Activated T-helper 1 cell treated with anti-CD3 and anti-CD28 coated beads, Interleukin-12 subunit alpha, Interleukin-12 subunit beta, Interleukin-2, Interleukin-4 antibody, amounts not matched to agents 30 ng/mL and 10 ng/mL and 1 ng/mL, durations not matched to agents 14 hours and 24 hours and 36 hours (primary cell): ENCODE results near the gene NLRX1. TPM values are rescaled to one million over a fixed set of nuclear protein-coding genes. Genes with fewer than 3 reads are reported as not detected.
"Not testable (repeated sequence)": the region's sequence is repeated elsewhere in the genome, so short reads cannot be mapped to it uniquely, and the experiment has no call there.

ENCODE experiments used
- DNase-seq: peaks from one replicate; pipeline ENCODE4 v3.0.0; 2021; ENCODE audit warnings: low spot score
- H3K27ac Mint-ChIP-seq: one replicate; pipeline ENCODE4 v1.8.0; 2021; ENCODE audit warnings: mild to moderate bottlenecking, mixed read lengths
- H3K27me3 Mint-ChIP-seq: one replicate; pipeline ENCODE4 v1.8.0; 2022; ENCODE audit warnings: mild to moderate bottlenecking, moderate library complexity, mixed read lengths; ENCODE audit not compliant: insufficient read depth
- H3K36me3 Mint-ChIP-seq: one replicate; pipeline ENCODE4 v1.8.0; 2021; ENCODE audit warnings: low read depth, mixed read lengths
- H3K4me1 Mint-ChIP-seq: one replicate; pipeline ENCODE4 v1.8.0; 2021; ENCODE audit warnings: low read depth, mixed read lengths
- H3K4me3 Mint-ChIP-seq: one replicate; pipeline ENCODE4 v1.8.0; 2021; ENCODE audit warnings: mild to moderate bottlenecking, moderate library complexity, mixed read lengths
- H3K9me3 Mint-ChIP-seq: one replicate; pipeline ENCODE4 v1.8.0; 2021; ENCODE audit warnings: mixed read lengths
- intact Hi-C: fragments of 100-400 bp; cut with micrococcal nuclease; formaldehyde crosslinking; loops from one replicate; pipeline ENCODE4 v1.15.1; 2024
- total RNA-seq: library from RNA; stranded (reverse); gene quantifications from 2 replicates; pipeline ENCODE4 v1.2.3, GENCODE V29; 2022

The NLRX1 gene
- total RNA-seq, 1 donor from 2014 or later = 24.1 TPM

DNA sequence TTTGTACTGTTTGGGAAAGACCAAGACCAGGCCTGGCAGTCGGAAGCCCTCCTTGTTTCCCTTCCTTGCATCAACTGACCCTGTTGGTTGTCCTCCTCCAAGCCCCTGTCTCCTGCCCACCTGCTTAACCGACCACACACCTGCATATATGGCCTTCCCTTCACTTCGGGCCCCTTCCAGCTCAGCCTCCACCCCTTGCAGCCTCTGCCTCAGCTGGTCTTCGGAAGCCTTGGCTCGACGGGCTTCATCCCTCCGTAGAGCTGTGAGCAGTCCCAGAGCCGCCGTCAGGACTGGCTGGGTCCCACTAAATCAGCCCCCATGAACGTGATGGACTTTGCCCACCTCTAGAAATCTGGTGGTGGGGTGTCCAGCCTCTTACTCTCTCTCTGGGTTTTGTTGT is 25.1 kb downstream of the NLRX1 start:
- DNase-seq = no peak
- Mint-ChIP-seq H3K4me1 (peaks cover 9% of the 10 kb centered on the region), H3K27ac (no peak overlapping the region), H3K4me3 (no peak overlapping the region), H3K27me3 (peaks cover 8% of the 10 kb centered on the region), H3K36me3 (no peaks in the 10 kb centered on the region), H3K9me3 (no peaks in the 10 kb centered on the region)
- intact Hi-C loops = no loop called here

DNA sequence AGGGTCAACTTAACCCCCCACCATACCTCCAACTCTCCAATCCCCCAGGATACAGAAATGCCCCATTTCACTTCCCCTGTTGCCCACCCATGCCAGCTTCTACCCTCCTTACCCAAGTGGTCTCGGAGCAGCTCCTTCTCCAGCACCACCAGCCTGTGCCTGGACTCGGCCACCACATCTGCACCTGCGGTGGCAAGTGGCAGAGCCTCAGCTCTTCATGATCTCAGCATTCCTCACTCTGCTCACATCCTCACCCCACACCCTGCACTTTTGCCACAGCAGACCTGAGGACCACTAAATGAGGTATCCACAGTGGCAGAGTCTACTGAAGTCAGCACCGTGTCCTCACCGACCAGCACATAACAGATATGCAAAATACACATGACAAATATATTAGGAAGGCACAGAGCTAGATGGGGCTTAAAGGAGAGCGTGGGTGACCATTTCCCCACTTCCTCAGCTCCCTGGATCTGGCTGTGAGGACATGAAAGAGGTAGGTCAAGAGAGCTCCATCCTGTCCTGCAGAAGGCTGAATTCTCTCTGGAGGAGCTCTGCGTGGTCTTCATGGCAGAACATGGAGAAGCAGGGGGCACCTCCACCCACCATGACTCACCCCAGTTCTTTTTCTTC is 26.4 kb downstream of the NLRX1 start:
- H3K27ac Mint-ChIP-seq = no peak overlapping the region
- peaks cover 6% of the 10 kb centered on the region for H3K27me3 Mint-ChIP-seq
- intact Hi-C loops = loop anchor here (5.0 kb wide), 1 partner anchor 288 kb away; no protein-coding TSS in a partner anchor
- H3K4me1 Mint-ChIP-seq = peaks cover 9% of the 10 kb centered on the region
- no peaks in the 10 kb centered on the region for H3K36me3 Mint-ChIP-seq
- H3K4me3 Mint-ChIP-seq = no peak overlapping the region
- no peaks in the 10 kb centered on the region for H3K9me3 Mint-ChIP-seq
- no peak for DNase-seq

DNA sequence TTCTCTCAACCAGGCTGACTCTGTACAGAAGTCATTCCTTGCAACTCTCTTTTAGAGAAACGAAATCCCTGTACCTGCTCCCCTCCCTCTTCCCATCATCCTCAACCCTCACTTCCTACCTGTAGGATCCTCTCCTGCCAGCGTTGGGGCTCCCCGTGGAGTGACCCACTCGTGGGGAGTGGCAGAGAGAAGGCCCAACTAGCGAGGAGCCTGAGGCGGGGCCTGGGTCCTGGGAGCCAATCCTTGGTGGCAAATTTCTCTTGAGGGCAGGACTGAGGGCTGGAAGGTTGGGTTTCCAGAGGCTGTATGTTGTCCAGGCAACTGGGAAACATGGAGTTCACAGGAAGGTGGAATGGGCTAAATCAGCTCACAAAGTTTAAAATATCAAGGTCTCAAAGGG is 27.2 kb downstream of the NLRX1 start:
- Mint-ChIP-seq H3K27ac (no peak overlapping the region), H3K9me3 (no peaks in the 10 kb centered on the region), H3K4me3 (no peak overlapping the region), H3K27me3 (peaks cover 3% of the 10 kb centered on the region), H3K36me3 (no peaks in the 10 kb centered on the region), H3K4me1 (peaks cover 9% of the 10 kb centered on the region)
- intact Hi-C loops = loop anchor here (2.0 to 5.0 kb wide), 4 partner anchors 89 to 288 kb away; partner anchors contain the start of gene HYOU1
- no peak for DNase-seq

DNA sequence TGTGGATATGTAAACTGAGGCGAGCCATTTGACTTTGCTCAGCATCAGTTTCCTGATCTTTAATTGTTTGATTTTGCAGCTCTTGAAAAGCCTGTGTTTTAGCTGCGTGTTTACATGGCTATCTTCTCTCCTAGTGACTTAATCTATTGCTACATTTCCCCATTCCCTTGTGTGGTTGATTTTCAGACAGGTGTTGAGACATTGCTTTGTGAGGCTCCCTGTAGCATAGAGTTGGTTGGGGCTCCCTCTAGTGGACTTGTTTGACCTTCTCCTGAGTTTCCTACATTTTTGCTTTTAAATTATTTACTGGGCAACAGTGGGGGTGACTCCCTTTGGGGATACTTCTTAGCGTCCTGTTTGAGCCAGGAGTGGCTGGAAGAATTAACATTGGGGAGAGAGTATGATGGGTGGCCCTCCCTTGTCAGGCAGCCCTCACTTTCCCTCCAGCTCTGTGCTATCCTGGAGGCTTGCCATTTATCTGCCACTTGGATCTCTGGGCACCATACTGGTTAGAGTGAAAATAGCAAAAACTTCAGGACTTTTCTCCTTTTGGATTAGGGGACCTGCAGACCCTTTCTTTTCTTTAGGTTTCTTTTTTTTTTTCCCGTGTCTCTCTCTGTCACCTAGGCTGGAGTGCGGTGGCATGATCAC is 28.4 kb downstream of the NLRX1 start:
- Mint-ChIP-seq H3K27me3 (peaks cover 3% of the 10 kb centered on the region), H3K4me1 (peaks cover 9% of the 10 kb centered on the region), H3K36me3 (no peaks in the 10 kb centered on the region), H3K27ac (no peak overlapping the region), H3K9me3 (no peaks in the 10 kb centered on the region), H3K4me3 (no peak overlapping the region)
- intact Hi-C loops = loop anchor here (1.0 to 5.0 kb wide), 10 partner anchors 29 to 290 kb away; partner anchors contain the start of genes HINFP, HYOU1, NLRX1 and VPS11
- DNase-seq = peak; percentile 60

DNA sequence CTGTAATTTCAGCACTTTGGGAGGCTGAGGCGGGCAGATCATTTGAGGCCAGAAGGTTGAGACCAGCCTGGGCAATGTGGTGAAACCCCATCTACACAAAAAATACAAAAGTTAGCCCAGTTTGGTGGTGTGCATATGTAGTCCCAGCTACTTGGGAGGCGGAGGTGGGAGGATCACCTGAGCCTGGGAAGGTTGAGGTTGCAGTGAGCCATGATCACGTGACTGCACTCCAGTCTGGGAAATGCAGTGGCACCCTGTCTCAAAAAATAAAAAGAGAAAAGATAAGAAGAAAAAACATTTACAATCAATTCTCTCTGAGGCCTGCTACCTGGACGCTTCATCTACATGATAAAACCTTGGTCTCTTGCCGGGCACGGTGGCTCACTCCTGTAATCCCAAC is 30.4 kb downstream of the NLRX1 start:
- H3K27ac Mint-ChIP-seq = no peak overlapping the region
- H3K9me3 Mint-ChIP-seq = no peaks in the 10 kb centered on the region
- H3K4me3 Mint-ChIP-seq = no peak overlapping the region
- H3K27me3 Mint-ChIP-seq = peaks cover under 1% of the 10 kb centered on the region
- no peak for DNase-seq
- intact Hi-C loops = loop anchor here (5.0 kb wide), 1 partner anchor 292 kb away; no protein-coding TSS in a partner anchor
- H3K36me3 Mint-ChIP-seq = no peaks in the 10 kb centered on the region
- H3K4me1 Mint-ChIP-seq = peaks cover 9% of the 10 kb centered on the region

DNA sequence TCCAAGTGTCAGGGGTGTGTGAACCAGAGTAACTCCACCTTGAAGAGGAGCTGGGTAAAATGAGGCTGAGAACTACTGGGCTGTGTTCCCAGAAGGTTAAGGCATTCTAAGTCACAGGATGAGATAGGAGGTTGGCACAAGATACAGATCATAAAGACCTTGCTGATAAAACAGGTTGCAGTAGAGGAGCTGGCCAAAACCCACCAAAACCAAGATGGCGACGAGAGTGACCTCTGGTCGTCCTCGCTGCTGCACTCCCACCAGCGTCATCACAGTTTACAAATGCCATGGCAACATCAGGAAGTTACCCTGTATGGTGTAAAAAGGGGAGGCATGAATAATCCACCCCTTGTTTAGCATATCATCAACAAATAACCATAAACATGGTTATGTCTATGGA is 32.7 kb downstream of the NLRX1 start:
- H3K4me3 Mint-ChIP-seq, H3K9me3 Mint-ChIP-seq, H3K27me3 Mint-ChIP-seq, DNase-seq, intact Hi-C loops, H3K27ac Mint-ChIP-seq, H3K36me3 Mint-ChIP-seq: not testable (repeated sequence)
- peaks cover 20% of the 10 kb centered on the region for H3K4me1 Mint-ChIP-seq

DNA sequence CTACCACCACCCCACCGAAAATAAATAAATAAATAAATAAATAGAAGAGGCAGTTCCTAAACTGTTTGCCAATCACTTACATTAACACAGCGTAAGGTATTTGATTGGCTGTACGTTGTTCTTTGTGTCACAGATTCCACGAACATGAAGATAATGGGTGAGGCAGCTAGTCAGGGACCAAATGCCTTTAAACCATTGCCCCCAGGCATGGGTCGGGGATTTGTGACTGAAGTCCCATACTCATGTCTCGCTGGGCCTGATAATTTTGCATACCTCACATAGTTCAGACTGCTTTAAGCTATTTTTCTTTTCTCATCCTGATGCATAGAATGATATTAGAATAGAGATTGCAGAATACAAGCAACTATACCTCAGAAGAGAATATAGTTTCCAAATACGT is 34.0 kb downstream of the NLRX1 start:
- H3K27ac Mint-ChIP-seq = no peak overlapping the region
- no peaks in the 10 kb centered on the region for H3K36me3 Mint-ChIP-seq
- peaks cover 13% of the 10 kb centered on the region for H3K4me1 Mint-ChIP-seq
- no peaks in the 10 kb centered on the region for H3K9me3 Mint-ChIP-seq
- no peak for DNase-seq
- H3K27me3 Mint-ChIP-seq = no peaks in the 10 kb centered on the region
- H3K4me3 Mint-ChIP-seq = no peak overlapping the region
- intact Hi-C loops = no loop called here

DNA sequence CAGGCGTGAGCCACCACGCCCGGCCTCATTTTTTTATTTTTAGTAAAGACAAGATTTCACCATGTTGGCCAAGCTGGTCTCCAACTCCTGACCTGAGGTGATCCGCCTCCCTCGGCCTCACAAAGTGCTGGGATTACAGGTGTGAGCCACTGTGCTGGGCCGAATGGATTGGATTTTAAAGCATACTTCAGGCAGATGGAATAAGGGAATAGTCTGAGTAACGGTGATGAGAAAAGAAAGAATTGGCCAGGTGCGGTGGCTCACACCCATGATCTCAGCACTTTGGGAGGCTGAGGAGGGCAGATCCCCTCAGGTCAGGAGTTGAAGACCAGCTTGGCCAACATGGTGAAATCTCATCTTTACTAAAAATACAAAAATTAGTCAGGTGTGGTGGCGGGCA is 35.5 kb downstream of the NLRX1 start:
- H3K27ac Mint-ChIP-seq = peak overlapping the region; percentile 52
- intact Hi-C loops = loop anchor here (2.0 kb wide), 1 partner anchor 137 kb away; the partner anchor contains the start of gene VPS11
- H3K4me1 Mint-ChIP-seq = peaks cover 21% of the 10 kb centered on the region
- no peak for DNase-seq
- no peaks in the 10 kb centered on the region for H3K9me3 Mint-ChIP-seq
- H3K27me3 Mint-ChIP-seq = no peaks in the 10 kb centered on the region
- peak overlapping the region; percentile 37 for H3K4me3 Mint-ChIP-seq
- no peaks in the 10 kb centered on the region for H3K36me3 Mint-ChIP-seq

DNA sequence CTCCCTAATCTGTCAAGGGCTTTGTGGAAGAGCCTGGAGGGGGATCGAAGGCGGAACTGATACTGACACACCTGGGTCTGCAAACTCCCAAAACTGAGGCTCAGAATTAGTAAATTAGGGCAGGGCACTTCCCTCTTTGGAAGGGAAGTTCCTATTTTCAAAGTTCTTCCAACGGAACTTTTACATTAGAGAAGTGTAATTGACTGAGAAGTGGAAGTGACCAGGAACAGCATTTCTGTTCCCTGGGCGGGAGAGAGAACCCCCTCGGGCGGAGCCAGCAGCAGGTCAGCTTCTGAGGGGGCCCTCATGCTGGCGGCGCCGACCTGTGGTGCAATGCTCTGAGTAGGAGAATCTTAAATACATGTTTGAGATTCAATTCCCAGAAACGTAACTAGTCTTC is 36.6 kb downstream of the NLRX1 start:
- Mint-ChIP-seq H3K27ac (peak overlapping the region; percentile 34), H3K4me1 (peaks cover 28% of the 10 kb centered on the region), H3K27me3 (no peaks in the 10 kb centered on the region), H3K9me3 (no peaks in the 10 kb centered on the region), H3K36me3 (no peaks in the 10 kb centered on the region), H3K4me3 (peak overlapping the region; percentile 73)
- intact Hi-C loops = loop anchor here (1.0 to 5.0 kb wide), 4 partner anchors 79 to 208 kb away; partner anchors contain the start of genes CENATAC, RPS25, TRAPPC4 and VPS11
- DNase-seq = no peak

DNA sequence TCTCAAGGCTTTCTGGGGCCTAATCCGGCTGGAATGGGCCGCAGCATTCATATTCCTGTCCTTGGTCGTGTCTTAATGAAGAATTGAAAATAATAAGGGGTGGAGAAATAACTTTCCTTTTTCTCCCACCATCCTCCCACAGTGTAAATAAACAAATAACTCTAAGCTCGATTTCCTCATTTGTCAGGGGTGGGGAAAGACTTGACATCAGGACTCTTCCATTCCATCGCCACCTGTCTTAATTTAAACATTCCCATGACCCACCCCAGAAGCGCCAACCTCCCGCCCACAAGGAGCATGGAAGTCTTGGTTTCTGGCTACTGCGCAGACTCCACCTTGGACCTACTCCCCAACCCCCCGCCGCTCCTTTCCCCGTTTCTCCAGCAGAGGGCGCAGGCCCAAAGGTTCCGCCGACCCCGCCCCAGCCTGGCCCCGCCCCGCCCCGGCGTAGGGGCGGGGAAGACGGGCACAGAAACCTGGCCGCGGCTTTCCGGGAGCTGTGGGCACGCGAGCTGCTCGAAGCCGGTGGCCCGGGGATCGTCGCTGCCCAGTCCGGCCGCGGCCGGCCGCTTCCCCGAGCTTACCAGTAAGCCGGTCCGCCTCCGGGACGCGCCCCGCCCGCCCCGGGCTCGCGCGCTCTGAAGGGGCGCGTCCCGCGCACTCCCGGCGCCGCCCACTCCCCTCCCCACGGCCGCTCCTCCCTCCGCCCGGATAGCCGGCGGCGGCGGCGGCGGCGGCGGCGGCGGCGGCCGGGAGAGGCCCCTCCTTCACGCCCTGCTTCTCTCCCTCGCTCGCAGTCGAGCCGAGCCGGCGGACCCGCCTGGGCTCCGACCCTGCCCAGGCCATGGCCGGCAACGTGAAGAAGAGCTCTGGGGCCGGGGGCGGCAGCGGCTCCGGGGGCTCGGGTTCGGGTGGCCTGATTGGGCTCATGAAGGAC is 37.3 kb downstream of the NLRX1 start, which contains the start of gene CBL:
Gene CBL, plus strand, starts transcription at position 766 of the 937 bp plus-strand sequence. Its CDS starts 79 bp downstream, at position 845.
- H3K27ac Mint-ChIP-seq = peak within 1 kb of the TSS; percentile 97
- no peaks in the 10 kb centered on the region for H3K36me3 Mint-ChIP-seq

DNA sequence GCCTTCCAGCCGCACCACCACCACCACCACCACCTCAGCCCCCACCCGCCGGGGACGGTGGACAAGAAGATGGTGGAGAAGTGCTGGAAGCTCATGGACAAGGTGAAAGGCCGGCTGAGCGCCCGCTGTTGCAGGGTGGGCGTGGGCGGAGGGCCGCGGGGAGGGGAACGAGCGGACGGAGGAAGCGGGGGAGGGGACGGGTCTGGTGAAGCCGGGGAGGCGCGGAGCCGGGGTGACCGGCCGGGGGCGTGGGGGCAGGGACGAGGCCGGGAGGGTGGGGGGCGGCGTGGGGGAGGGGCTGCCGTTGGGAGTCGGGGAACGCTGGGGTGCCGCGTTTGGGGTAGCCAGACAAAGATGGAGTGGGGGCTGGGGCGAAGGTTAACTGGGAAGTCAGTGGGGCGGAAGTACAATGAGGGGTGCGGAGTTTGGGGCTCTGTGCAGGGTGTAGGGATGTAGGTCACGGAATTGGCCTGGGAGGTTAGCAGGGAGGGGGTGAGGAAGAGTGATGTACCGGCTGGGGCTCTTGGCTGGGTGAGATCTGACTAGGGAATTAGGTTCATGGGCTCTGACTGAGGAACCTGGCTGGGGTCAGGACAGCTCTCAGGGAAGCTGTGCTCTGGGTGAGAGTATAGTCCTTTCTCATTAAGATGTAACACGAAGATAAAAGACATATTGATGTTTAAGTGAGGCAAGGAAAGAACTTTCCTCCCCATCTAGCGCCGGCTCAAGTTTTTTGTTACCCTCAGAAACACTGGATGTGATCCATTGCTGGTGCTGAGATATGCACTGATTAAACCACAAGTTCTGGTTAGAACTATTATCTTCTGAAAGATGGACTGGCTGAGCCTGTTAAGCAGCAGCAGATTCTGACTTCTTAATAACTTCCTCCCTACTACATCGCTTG is 38.2 kb downstream of the NLRX1 start:
- intact Hi-C loops = loop anchor here (1.0 to 5.0 kb wide), 8 partner anchors 16 to 209 kb away; partner anchors contain the start of genes CENATAC, NLRX1, RNF26 and RPS25

More for the DNA sequence above, 37.3 kb downstream of the NLRX1 start, which contains the start of gene CBL:
- DNase-seq = peak; percentile 89
- Mint-ChIP-seq H3K4me3 (peak within 1 kb of the TSS; percentile 98), H3K4me1 (peaks cover 28% of the 10 kb centered on the region), H3K9me3 (no peaks in the 10 kb centered on the region), H3K27me3 (no peaks in the 10 kb centered on the region)
- intact Hi-C loops = loop anchor here (1.0 to 5.0 kb wide), 9 partner anchors 17 to 209 kb away; partner anchors contain the start of genes CENATAC, NLRX1, RNF26 and RPS25

More for the DNA sequence above, 38.2 kb downstream of the NLRX1 start:
- peak overlapping the region; percentile 98 for H3K4me3 Mint-ChIP-seq
- peak overlapping the region; percentile 97 for H3K27ac Mint-ChIP-seq
- H3K9me3 Mint-ChIP-seq = no peaks in the 10 kb centered on the region
- H3K4me1 Mint-ChIP-seq = peaks cover 28% of the 10 kb centered on the region
- no peaks in the 10 kb centered on the region for H3K27me3 Mint-ChIP-seq
- no peaks in the 10 kb centered on the region for H3K36me3 Mint-ChIP-seq
- peak; percentile 41 for DNase-seq
